Thoracic aorta (tissue), 2 donors: ENCODE data around the gene TRIM72. TPM values are rescaled to one million over a fixed set of nuclear protein-coding genes. Genes with fewer than 3 reads are reported as not detected.

Experiments used
- ATAC-seq: fragments of 150-250 bp; one replicate; pipeline ENCODE4 v1.8.0; 2017; ENCODE audit warnings: low read depth; ENCODE audit not compliant: insufficient number of reproducible peaks, low FRiP score
- DNase-seq: peaks from one replicate; pipeline ENCODE4 v3.0.0-alpha.2; 2020; ENCODE audit warnings: low spot score
- H3K27ac ChIP-seq, 2 donors: fragments of 200-600 bp; sonication (generic); 1 replicate in 1 of 2; 2 replicates in 1 of 2; pipeline ENCODE4 v1.5.1; 2016; ENCODE audit warnings: mild to moderate bottlenecking in 2 of 2, moderate library complexity in 2 of 2
- H3K27me3 ChIP-seq: fragments of 200-600 bp; sonication (generic); replicated peaks from 2 replicates; pipeline ENCODE4 v1.6.0; 2016; ENCODE audit warnings: mild to moderate bottlenecking; ENCODE audit not compliant: insufficient read depth
- H3K36me3 ChIP-seq: fragments of 200-600 bp; sonication (generic); one replicate; pipeline ENCODE4 v1.5.1; 2016
- H3K4me1 ChIP-seq, 2 donors: fragments of 200-600 bp; sonication (generic); 1 replicate in 1 of 2; 2 replicates in 1 of 2; pipeline versions ENCODE4 v1.5.1 to v1.6.0; 2016; ENCODE audit warnings: low read depth in 2 of 2, mild to moderate bottlenecking in 1 of 2; ENCODE audit not compliant: control insufficient read depth in 1 of 2
- H3K4me3 ChIP-seq: fragments of 200-600 bp; sonication (generic); 2 replicates; pipeline ENCODE4 v1.5.1; 2016; ENCODE audit warnings: mild to moderate bottlenecking
- H3K9me3 ChIP-seq: fragments of 200-600 bp; sonication (generic); 2 replicates; pipeline ENCODE4 v1.5.1; 2016
- CTCF ChIP-seq: fragments of 200-600 bp; sonication (generic); IDR thresholded peaks from one replicate; pipeline ENCODE4 v1.5.1; 2019; ENCODE audit warnings: antibody characterized with exemption
- total RNA-seq, 2 donors: library from RNA; depleted of rRNA; stranded (reverse); fragments of >200 nt; gene quantifications; one replicate each; pipeline versions ENCODE4 v1.1.0 to v1.2.3, GENCODE V29; 2016

The TRIM72 gene
- total RNA-seq, 2 donors from 2014 or later: 0.07 TPM; not detected in 1

GRCh38 chr16:31200821-31201568 is 12.9 kb upstream of the TRIM72 start:
- Histone ChIP-seq H3K9me3 (no peaks in the 10 kb centered on the region), H3K36me3 (no peaks in the 10 kb centered on the region), H3K4me3 (peak overlapping the region; percentile 74), H3K27me3 (no peaks in the 10 kb centered on the region), H3K4me1 (peaks cover 0 to 26% of the 10 kb centered on the region in 2 donors), H3K27ac (no peak overlapping the region)
- no peak for TF ChIP-seq CTCF
- DNase-seq (no peak), ATAC-seq (no peak)

GRCh38 chr16:31201582-31202413 is 12.1 kb upstream of the TRIM72 start:
- TF ChIP-seq CTCF: no peak
- H3K4me1 ChIP-seq: peaks cover 0 to 26% of the 10 kb centered on the region in 2 donors
- no peaks in the 10 kb centered on the region for H3K36me3 ChIP-seq
- peak overlapping the region in 1 of 2 donors; percentile 16 for H3K27ac ChIP-seq
- ATAC-seq (no peak), DNase-seq (no peak)
- H3K27me3 ChIP-seq: no peaks in the 10 kb centered on the region
- H3K9me3 ChIP-seq: no peaks in the 10 kb centered on the region
- H3K4me3 ChIP-seq: peak overlapping the region; percentile 74

DNA sequence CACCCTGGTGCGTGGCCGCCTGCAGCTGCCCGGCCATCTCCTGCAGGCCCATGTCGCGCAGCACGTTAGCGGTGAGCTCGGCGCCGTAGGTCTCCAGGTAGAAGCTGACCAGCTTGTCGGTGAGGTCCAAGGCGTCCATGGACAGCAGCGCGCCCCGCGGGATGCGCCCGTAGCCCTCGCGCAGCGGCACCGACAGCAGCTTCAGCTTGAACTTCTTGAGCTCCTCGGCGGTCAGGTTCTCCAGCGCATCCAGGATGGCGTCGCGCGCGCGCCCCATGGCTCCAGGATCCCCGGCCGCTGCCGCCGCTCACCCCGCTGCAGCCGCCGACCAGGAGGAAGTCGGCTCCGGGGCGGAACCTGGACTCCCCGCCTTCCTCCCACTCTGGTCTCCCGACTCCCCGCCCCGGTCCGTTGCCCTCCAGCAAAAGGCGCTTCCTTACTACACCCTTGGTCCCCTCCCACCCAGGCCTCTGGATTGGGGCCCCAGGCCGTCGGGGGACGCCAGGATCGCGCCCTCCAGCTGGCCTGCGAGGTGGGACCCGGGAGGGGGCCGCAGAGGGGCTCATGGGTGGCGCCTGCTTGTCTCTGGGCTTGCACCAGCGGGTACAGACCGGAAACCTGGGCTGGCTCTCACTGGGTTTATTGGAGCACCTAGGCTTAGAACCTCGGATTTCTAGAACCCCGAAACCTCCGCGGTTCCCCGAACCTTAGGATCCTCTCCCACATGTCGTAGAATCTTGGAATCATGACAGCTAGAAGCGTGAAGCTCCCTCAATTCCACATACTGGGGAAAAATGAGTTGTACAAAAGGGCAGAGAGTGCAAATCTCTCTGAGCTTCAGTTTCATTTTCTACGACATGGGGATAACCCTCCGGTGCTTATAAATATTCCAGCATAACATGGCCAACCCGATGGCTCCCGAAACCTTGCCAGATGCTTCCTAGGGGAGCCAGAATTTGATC is 11.2 kb upstream of the TRIM72 start, which contains the start of gene PYCARD:
PYCARD (minus strand) TSS at position 347 of the 962 bp plus-strand sequence; CDS start at position 277, 70 bp downstream.
- no peak for DNase-seq
- peaks cover 0 to 26% of the 10 kb centered on the region in 2 donors for H3K4me1 ChIP-seq
- no peaks in the 10 kb centered on the region for H3K36me3 ChIP-seq
- H3K9me3 ChIP-seq: no peaks in the 10 kb centered on the region
- peak within 1 kb of the TSS; percentile 74 for H3K4me3 ChIP-seq
- TF ChIP-seq CTCF: no peak
- ATAC-seq: peak; percentile 12
- no peaks in the 10 kb centered on the region for H3K27me3 ChIP-seq
- H3K27ac ChIP-seq: peak within 1 kb of the TSS in 1 of 2 donors; percentile 16

DNA sequence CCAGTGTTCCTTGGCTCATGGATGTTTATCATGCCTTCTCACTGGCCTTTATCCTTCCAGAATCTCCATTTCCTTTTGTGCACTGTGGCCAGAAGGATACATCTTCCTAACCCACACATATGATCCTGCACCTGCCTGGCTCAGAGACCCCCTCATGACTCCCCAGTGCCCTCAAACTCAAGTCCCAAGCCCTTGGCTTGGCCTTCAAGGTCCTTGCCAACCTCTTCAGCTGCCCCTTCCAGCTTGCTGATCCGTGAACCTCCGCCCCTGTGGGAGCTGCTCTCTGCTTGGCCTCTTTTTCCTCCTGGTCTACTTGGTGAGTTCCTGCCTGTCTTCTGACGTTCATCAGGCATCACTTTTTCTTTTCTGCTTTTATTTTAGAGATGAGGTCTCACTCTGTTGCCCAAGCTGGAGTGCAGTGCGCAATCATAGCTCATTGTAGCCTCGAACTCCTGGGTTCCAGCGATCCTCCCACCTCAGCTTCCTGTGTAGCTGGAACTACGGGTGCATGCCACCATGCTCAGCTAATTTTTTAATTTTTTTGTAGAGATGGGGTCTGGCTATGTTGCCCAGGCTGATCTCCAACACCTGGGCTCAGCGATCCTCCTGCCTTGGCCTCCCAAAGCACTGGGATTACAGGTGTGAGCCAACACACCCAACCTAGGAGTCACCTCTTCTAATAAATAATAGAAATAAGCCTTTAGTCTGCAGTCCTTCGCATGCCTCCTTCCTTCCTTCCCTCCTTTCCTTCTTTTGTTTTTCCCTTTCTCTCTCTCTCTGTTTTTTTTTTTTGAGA is 8.8 kb upstream of the TRIM72 start:
- no peak for ATAC-seq
- H3K9me3 ChIP-seq: no peaks in the 10 kb centered on the region
- DNase-seq: no peak
- no peaks in the 10 kb centered on the region for H3K27me3 ChIP-seq
- no peak for TF ChIP-seq CTCF
- H3K36me3 ChIP-seq: no peaks in the 10 kb centered on the region
- H3K27ac ChIP-seq: no peak overlapping the region
- H3K4me1 ChIP-seq: peaks cover 0 to 26% of the 10 kb centered on the region in 2 donors
- H3K4me3 ChIP-seq: no peak overlapping the region
